ENCODE data around the gene TGFB1I1. TPM values are rescaled to one million over a fixed set of nuclear protein-coding genes. Genes with fewer than 3 reads are reported as not detected.

The TGFB1I1 gene
- total and polyA plus RNA-seq, 2 of the 4 experiments (the other 2 are of a cell fraction), result 24.9 to 128 TPM

DNA sequence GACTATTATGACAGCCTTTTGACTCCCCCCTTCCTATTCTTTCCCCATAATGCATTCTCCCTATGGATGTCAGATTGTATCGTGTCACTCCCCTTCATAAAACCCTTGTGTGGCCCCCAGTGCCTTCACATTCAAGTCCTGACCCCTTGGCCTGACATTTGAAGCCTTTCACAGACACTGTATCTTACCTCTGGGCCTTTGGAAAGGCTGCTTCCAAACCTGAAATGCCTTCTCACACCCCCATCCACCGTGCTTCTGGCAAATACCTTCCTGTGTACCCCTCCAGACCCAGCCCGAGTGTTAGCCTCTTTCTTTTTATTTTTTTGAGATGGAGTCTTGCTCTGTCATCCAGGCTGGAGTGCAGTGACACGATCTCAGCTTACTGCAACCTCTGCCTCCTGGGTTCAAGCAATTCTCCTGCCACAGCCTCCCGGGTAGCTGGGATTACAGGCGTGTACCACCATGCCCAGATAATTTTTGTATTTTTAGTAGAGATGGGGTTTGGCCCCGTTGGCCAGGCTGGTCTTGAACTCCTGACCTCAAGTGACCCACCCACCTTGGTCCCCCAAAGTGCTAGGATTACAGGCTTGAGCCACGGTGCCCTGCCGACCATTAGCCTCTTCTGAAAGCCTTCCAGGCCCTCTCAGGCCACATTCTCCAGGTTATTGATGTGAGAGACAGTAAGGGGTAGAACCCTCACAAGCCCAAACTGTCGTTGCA, 10.6 kb upstream of the TGFB1I1 start:
- in situ Hi-C loops (cut with MboI; ENCODE audit: low sequenced_read_pairs), result loop anchor here (10.0 to 25.0 kb wide), 2 partner anchors 387 to 401 kb away; partner anchors contain the start of genes ZNF267, ZNF646 and ZNF668
- WGBS, 2 experiments (ENCODE audit: extremely low coverage in 2 of 2, insufficient read length in 1 of 2), result 88% methylated on average over 3 of the region's 10 CpGs; no CpG with 5 or more reads in 1 of the 2 experiments
- H2BK15ac ChIP-seq (ENCODE audit: low read depth, low read length), result no peak overlapping the region
- TF ChIP-seq RCOR1 (IDR thresholded peaks at IDR 0.05; ENCODE audit: insufficient replicate concordance, low read length) (no peak), MAZ (IDR thresholded peaks at IDR 0.05; ENCODE audit: borderline replicate concordance, low read depth, low read length) (no peak), BHLHE40 (IDR thresholded peaks at IDR 0.05; ENCODE audit: low read depth, low read length) (no peak), MAFK (IDR thresholded peaks at IDR 0.05; ENCODE audit: low read depth, low read length) (no peak), RAD21 (IDR thresholded peaks at IDR 0.05; ENCODE audit: low read length) (no peak), MXI1 (IDR thresholded peaks at IDR 0.05; ENCODE audit: borderline replicate concordance, low read depth, low read length) (no peak), RFX5 (IDR thresholded peaks at IDR 0.05; ENCODE audit: low read depth, low read length) (no peak), SMC3 (IDR thresholded peaks at IDR 0.05; ENCODE audit: low read depth, low read length) (no peak), POLR2A (IDR thresholded peaks at IDR 0.05; ENCODE audit: low read depth, low read length) (no peak), CHD1 (IDR thresholded peaks at IDR 0.05; ENCODE audit: low read depth, low read length) (no peak), FOS (IDR thresholded peaks at IDR 0.05; ENCODE audit: low read depth, low read length) (no peak), NFE2L2 (IDR thresholded peaks at IDR 0.05; ENCODE audit: low read depth, low read length) (no peak)
- TF ChIP-seq, protein P1, sequence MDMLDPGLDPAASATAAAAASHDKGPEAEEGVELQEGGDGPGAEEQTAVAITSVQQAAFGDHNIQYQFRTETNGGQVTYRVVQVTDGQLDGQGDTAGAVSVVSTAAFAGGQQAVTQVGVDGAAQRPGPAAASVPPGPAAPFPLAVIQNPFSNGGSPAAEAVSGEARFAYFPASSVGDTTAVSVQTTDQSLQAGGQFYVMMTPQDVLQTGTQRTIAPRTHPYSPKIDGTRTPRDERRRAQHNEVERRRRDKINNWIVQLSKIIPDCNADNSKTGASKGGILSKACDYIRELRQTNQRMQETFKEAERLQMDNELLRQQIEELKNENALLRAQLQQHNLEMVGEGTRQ (IDR thresholded peaks at IDR 0.05; ENCODE audit: low read depth, low read length), result no peak
- TF ChIP-seq, protein P2, sequence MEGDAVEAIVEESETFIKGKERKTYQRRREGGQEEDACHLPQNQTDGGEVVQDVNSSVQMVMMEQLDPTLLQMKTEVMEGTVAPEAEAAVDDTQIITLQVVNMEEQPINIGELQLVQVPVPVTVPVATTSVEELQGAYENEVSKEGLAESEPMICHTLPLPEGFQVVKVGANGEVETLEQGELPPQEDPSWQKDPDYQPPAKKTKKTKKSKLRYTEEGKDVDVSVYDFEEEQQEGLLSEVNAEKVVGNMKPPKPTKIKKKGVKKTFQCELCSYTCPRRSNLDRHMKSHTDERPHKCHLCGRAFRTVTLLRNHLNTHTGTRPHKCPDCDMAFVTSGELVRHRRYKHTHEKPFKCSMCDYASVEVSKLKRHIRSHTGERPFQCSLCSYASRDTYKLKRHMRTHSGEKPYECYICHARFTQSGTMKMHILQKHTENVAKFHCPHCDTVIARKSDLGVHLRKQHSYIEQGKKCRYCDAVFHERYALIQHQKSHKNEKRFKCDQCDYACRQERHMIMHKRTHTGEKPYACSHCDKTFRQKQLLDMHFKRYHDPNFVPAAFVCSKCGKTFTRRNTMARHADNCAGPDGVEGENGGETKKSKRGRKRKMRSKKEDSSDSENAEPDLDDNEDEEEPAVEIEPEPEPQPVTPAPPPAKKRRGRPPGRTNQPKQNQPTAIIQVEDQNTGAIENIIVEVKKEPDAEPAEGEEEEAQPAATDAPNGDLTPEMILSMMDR (conservative IDR thresholded peaks at IDR 0.05; ENCODE audit: low read depth, low read length), result no peak
- TF ChIP-seq, protein P3, sequence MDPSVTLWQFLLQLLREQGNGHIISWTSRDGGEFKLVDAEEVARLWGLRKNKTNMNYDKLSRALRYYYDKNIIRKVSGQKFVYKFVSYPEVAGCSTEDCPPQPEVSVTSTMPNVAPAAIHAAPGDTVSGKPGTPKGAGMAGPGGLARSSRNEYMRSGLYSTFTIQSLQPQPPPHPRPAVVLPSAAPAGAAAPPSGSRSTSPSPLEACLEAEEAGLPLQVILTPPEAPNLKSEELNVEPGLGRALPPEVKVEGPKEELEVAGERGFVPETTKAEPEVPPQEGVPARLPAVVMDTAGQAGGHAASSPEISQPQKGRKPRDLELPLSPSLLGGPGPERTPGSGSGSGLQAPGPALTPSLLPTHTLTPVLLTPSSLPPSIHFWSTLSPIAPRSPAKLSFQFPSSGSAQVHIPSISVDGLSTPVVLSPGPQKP (IDR thresholded peaks at IDR 0.05; ENCODE audit: borderline replicate concordance, low read depth, low read length), result no peak

More for the DNA sequence above, 10.6 kb upstream of the TGFB1I1 start:
- CTCF ChIA-PET, result interaction anchor here (1.7 to 1.8 kb wide), 2 partner anchors 10 to 12 kb away, joined by 7 read pairs; no protein-coding TSS in a partner anchor
- no peak overlapping the region for H3K9ac ChIP-seq (ENCODE audit: low read depth, low read length)
- H2BK20ac ChIP-seq (ENCODE audit: low read depth, low read length), result no peak overlapping the region
- H2AFZ ChIP-seq (replicated peaks; ENCODE audit: low read length, poor library complexity), result no peak overlapping the region
- H2AK9ac ChIP-seq (replicated peaks; ENCODE audit: low read depth, low read length, poor library complexity), result peak overlapping the region; percentile 81
- H3K18ac ChIP-seq (ENCODE audit: low read depth, low read length), result no peak overlapping the region
- no peaks in the 10 kb centered on the region for H3K9me3 ChIP-seq (ENCODE audit: control insufficient read depth, insufficient read depth, low read length)
- ATAC-seq (ENCODE audit: low read depth) (no peak), DNase-seq (no peak)
- H4K8ac ChIP-seq (ENCODE audit: low read depth in 2 of 2, low read length in 2 of 2), result no peak overlapping the region
- H2AK5ac ChIP-seq (ENCODE audit: low read depth, low read length), result no peak overlapping the region
- no TSS peak for BruUV-seq (replicated peaks)
- no peak overlapping the region for H4K5ac ChIP-seq (ENCODE audit: low read depth, low read length)
- no peak overlapping the region for H4K91ac ChIP-seq (ENCODE audit: insufficient read depth, low read depth, low read length)
- POLR2A ChIA-PET (ENCODE audit: unreplicated experiment), result interaction anchor here (0.5 to 2.5 kb wide), 2 partner anchors 10 to 27 kb away, joined by 6 to 16 read pairs; partner anchors contain the start of gene TGFB1I1
- H3K23ac ChIP-seq (ENCODE audit: low read depth, low read length), result no peak overlapping the region
- H3K14ac ChIP-seq (replicated peaks; ENCODE audit: low read depth, low read length), result no peak overlapping the region
- no peak overlapping the region for H3K56ac ChIP-seq (ENCODE audit: extremely low read depth, insufficient read depth, low read length)
- dilution Hi-C loops (cut with HindIII; ENCODE audit: low sequenced_read_pairs, unreplicated experiment), result no loop called here
- intact Hi-C loops (cut with micrococcal nuclease), result no loop called here
- H3K36me3 ChIP-seq (ENCODE audit: control insufficient read depth, insufficient read depth, low read length), result peaks cover 21% of the 10 kb centered on the region
- peak overlapping the region; percentile 21; the same call in 1 of the 2 replicates for H3K4ac ChIP-seq (ENCODE audit: low read depth, low read length)
- H4K20me1 ChIP-seq (ENCODE audit: insufficient read depth, low read length), result peaks cover 20% of the 10 kb centered on the region
- no peak overlapping the region for H2BK120ac ChIP-seq (ENCODE audit: low read depth, low read length)
- H3K27me3 ChIP-seq (ENCODE audit: control insufficient read depth, insufficient read depth, low read length), result no peaks in the 10 kb centered on the region
- peaks cover 11 to 37% of the 10 kb centered on the region in 2 experiments for H3K79me1 ChIP-seq (ENCODE audit: low read depth in 1 of 2, low read length in 2 of 2)
- no peak overlapping the region for H2BK5ac ChIP-seq (ENCODE audit: low read depth, low read length, poor library complexity, severe bottlenecking)
- no peak overlapping the region for H3K4me3 ChIP-seq (ENCODE audit: insufficient read depth, low read depth, low read length)
- no peak overlapping the region for H3K27ac ChIP-seq (ENCODE audit: insufficient read depth, low read length)
- H3K4me2 ChIP-seq (ENCODE audit: low read depth, low read length), result no peak overlapping the region
- H3K9me1 ChIP-seq (ENCODE audit: insufficient read depth, low read length), result peaks cover 9% of the 10 kb centered on the region; the same call in 1 of the 2 replicates
- H3K4me1 ChIP-seq (ENCODE audit: control insufficient read depth, insufficient read depth, low read length), result peaks cover 7% of the 10 kb centered on the region
